ENCODE data around the gene TRA2B.

TRA2B gene

GRCh38 chr3:185936814-185937688 lies 763 bp downstream of the TRA2B start:
- Mint-ChIP-seq H3K36me3 (ENCODE audit: low read depth) (peaks cover 61% of the 10 kb centered on the region), H3K9me3 (peaks cover 3% of the 10 kb centered on the region), H3K4me1 (ENCODE audit: low read depth) (peaks cover 28% of the 10 kb centered on the region), H3K4me3 (peak overlapping the region; percentile 99), H3K27ac (peak overlapping the region; percentile 100), H3K27me3 (no peaks in the 10 kb centered on the region)
- peak; percentile 91 for DNase-seq

DNA sequence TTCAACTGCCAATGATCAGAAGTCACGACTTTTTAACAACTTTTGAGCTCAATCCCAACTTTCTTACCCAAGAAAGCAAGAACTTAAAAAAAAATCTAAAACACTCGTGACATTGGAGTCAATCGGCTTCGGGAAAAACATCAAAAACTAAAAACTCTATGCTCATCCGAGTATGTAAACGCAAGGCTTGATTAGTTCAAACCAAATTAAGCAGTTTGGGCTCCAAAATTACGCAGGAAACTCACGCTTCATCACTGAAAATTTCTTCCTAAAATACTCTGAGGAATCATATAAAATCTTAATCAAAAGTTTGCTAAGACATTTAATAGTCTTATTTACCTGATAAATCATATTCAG lies 1.6 kb downstream of the TRA2B start:
- peak overlapping the region; percentile 99 for H3K4me3 Mint-ChIP-seq
- peaks cover 3% of the 10 kb centered on the region for H3K9me3 Mint-ChIP-seq
- H3K4me1 Mint-ChIP-seq (ENCODE audit: low read depth): peaks cover 36% of the 10 kb centered on the region

DNA sequence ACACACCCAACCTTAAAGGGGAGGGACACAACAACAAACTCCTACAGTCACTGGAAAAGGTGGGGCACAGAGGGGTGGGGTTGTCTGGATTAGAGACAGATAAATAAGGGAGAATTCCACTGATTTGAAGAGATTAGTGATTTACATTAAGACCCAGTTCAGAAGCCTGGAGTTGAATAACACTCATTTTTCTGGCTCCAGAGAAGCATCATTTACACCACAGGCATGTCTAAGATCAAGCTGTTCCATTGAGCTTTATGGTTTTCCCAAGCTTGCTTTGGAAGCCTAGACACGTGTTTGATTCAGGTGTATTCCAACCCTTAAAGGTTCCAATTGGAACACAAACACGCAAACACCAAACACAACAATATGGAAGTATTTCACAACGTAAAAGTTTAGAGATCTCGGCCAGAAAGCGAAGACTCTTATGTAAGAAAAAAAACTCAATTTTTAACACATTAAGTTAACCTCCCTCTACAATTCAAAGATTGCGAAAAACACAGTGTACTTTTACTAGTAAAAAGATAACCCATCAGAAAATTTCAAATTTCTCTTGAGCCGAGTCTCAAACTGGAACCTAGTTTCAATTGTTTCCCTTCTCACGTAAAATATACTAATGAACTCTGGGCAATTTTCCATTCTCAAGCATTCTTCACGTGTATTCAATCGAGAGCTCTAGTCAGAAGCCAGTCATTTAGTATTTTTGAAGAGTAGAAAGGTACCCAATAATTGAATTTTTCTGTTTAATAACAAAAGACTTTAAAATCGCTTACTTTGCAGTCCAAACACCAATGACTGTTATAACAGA lies 2.1 kb downstream of the TRA2B start:
- peak overlapping the region; percentile 100 for H3K27ac Mint-ChIP-seq
- no peaks in the 10 kb centered on the region for H3K27me3 Mint-ChIP-seq
- H3K4me1 Mint-ChIP-seq (ENCODE audit: low read depth): peaks cover 41% of the 10 kb centered on the region
- peak overlapping the region; percentile 99 for H3K4me3 Mint-ChIP-seq
- H3K9me3 Mint-ChIP-seq: peaks cover 3% of the 10 kb centered on the region
- peaks cover 75% of the 10 kb centered on the region for H3K36me3 Mint-ChIP-seq (ENCODE audit: low read depth)
- DNase-seq: no peak

More for the DNA sequence above, 1.6 kb downstream of the TRA2B start:
- H3K27ac Mint-ChIP-seq: peak overlapping the region; percentile 100
- DNase-seq: no peak
- peaks cover 69% of the 10 kb centered on the region for H3K36me3 Mint-ChIP-seq (ENCODE audit: low read depth)
- H3K27me3 Mint-ChIP-seq: no peaks in the 10 kb centered on the region

GRCh38 chr3:185934767-185935464 lies 2.9 kb downstream of the TRA2B start:
- Mint-ChIP-seq H3K4me1 (ENCODE audit: low read depth) (peaks cover 48% of the 10 kb centered on the region), H3K36me3 (ENCODE audit: low read depth) (peaks cover 83% of the 10 kb centered on the region), H3K27ac (peak overlapping the region; percentile 100), H3K9me3 (peaks cover 3% of the 10 kb centered on the region), H3K27me3 (no peaks in the 10 kb centered on the region), H3K4me3 (peak overlapping the region; percentile 99)
- no peak for DNase-seq

DNA sequence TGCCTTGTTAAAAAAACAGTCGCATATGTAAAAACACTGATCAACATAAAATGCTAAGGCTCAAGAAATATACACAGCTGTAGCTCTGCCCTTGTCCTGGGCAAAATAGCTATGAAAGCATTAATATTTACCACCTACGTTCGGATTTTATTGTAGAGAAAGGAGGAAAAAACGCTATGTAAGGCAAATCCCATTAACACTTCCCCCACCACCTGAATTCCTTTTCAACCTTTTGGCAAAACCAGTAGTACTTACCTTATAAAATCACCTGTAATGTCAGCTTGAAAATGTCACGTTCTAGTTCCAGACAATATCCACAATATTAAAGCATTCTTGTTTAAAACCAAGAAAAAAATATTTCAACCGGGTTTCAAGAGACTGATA lies 3.6 kb downstream of the TRA2B start:
- Mint-ChIP-seq H3K9me3 (peaks cover 3% of the 10 kb centered on the region), H3K27me3 (no peaks in the 10 kb centered on the region), H3K27ac (peak overlapping the region; percentile 100), H3K4me1 (ENCODE audit: low read depth) (peaks cover 54% of the 10 kb centered on the region), H3K4me3 (peak overlapping the region; percentile 99), H3K36me3 (ENCODE audit: low read depth) (peaks cover 90% of the 10 kb centered on the region)
- no peak for DNase-seq

- H3K4me3 Mint-ChIP-seq: peak overlapping the region; percentile 99
- H3K27ac Mint-ChIP-seq: peak overlapping the region; percentile 100
- no peak for DNase-seq
- no peaks in the 10 kb centered on the region for H3K27me3 Mint-ChIP-seq
- peaks cover 3% of the 10 kb centered on the region for H3K9me3 Mint-ChIP-seq
- H3K36me3 Mint-ChIP-seq (ENCODE audit: low read depth): peaks cover 96% of the 10 kb centered on the region
- peaks cover 59% of the 10 kb centered on the region for H3K4me1 Mint-ChIP-seq (ENCODE audit: low read depth)
Measured at GRCh38 chr3:185933374-185934173, 4.2 kb downstream of the TRA2B start.

GRCh38 chr3:185931777-185932612 lies 5.8 kb downstream of the TRA2B start:
- H3K4me1 Mint-ChIP-seq (ENCODE audit: low read depth): peaks cover 71% of the 10 kb centered on the region
- no peaks in the 10 kb centered on the region for H3K9me3 Mint-ChIP-seq
- peak overlapping the region; percentile 99 for H3K4me3 Mint-ChIP-seq
- no peak for DNase-seq
- H3K27ac Mint-ChIP-seq: peak overlapping the region; percentile 94
- H3K27me3 Mint-ChIP-seq: no peaks in the 10 kb centered on the region
- peaks cover 99% of the 10 kb centered on the region for H3K36me3 Mint-ChIP-seq (ENCODE audit: low read depth)

GRCh38 chr3:185930393-185931107 lies 7.3 kb downstream of the TRA2B start:
- peaks cover 83% of the 10 kb centered on the region for H3K4me1 Mint-ChIP-seq (ENCODE audit: low read depth)
- no peak for DNase-seq

GRCh38 chr3:185929192-185930151 lies 8.3 kb downstream of the TRA2B start:
- H3K36me3 Mint-ChIP-seq (ENCODE audit: low read depth): peaks cover 98% of the 10 kb centered on the region
- H3K27me3 Mint-ChIP-seq: no peaks in the 10 kb centered on the region
- peaks cover 94% of the 10 kb centered on the region for H3K4me1 Mint-ChIP-seq (ENCODE audit: low read depth)
- H3K27ac Mint-ChIP-seq: peak overlapping the region; percentile 94
- H3K9me3 Mint-ChIP-seq: no peaks in the 10 kb centered on the region
- DNase-seq: no peak
- peak overlapping the region; percentile 99 for H3K4me3 Mint-ChIP-seq

More at GRCh38 chr3:185930393-185931107, 7.3 kb downstream of the TRA2B start:
- Mint-ChIP-seq H3K36me3 (ENCODE audit: low read depth) (peaks cover 98% of the 10 kb centered on the region), H3K4me3 (peak overlapping the region; percentile 99), H3K27me3 (no peaks in the 10 kb centered on the region), H3K9me3 (no peaks in the 10 kb centered on the region), H3K27ac (peak overlapping the region; percentile 94)

DNA sequence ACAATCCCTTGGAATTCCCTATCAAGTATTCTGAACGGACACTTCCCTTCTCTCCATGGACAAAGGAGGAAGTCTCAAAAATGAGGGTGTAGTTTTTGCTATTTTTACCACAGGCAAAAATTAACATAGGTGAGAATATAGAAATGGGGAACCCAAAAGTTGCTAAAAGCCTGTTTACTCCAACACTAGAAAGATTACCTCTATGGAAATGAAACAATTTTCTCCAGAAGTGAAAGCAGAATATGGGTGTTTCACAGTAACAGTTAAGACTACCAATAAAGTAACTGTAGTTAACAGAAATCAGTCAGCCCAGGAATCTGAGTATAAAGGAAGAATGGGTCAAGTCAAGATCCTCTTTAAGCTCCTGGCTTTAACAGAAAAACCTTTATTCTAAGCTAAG lies 9.3 kb downstream of the TRA2B start:
- Mint-ChIP-seq H3K4me3 (peak overlapping the region; percentile 99), H3K4me1 (ENCODE audit: low read depth) (peaks cover 94% of the 10 kb centered on the region), H3K27ac (peak overlapping the region; percentile 94), H3K36me3 (ENCODE audit: low read depth) (peaks cover 98% of the 10 kb centered on the region), H3K27me3 (no peaks in the 10 kb centered on the region), H3K9me3 (no peaks in the 10 kb centered on the region)
- no peak for DNase-seq

GRCh38 chr3:185927501-185928200 lies 10.2 kb downstream of the TRA2B start:
- no peaks in the 10 kb centered on the region for H3K27me3 Mint-ChIP-seq
- H3K9me3 Mint-ChIP-seq: no peaks in the 10 kb centered on the region
- H3K4me1 Mint-ChIP-seq (ENCODE audit: low read depth): peaks cover 92% of the 10 kb centered on the region
- peaks cover 99% of the 10 kb centered on the region for H3K36me3 Mint-ChIP-seq (ENCODE audit: low read depth)
- H3K27ac Mint-ChIP-seq: peak overlapping the region; percentile 94
- no peak for DNase-seq
- peak overlapping the region; percentile 99 for H3K4me3 Mint-ChIP-seq
